COLO668 (cell line): ENCODE data around the gene TNS1.
A peak's percentile ranks its signal among the peaks of the same experiment; 100 is the strongest.

Source experiments
- DNase-seq: peaks from one replicate; lab custom pipeline; 2025; ENCODE audit not compliant: unreplicated experiment; lab: John Stamatoyannopoulos, UW

The TNS1 gene

GRCh38 chr2:218017211-218018053 is 14.6 kb upstream of the TNS1 start:
- DNase-seq: no peak

GRCh38 chr2:218016810-218017209 is 14.0 kb upstream of the TNS1 start:
- no peak for DNase-seq

- no peak for DNase-seq
Observed at GRCh38 chr2:218015586-218016521, 13.1 kb upstream of the TNS1 start.

- DNase-seq: no peak
Observed at GRCh38 chr2:218014706-218015585, 12.2 kb upstream of the TNS1 start.

- DNase-seq: no peak
Observed at GRCh38 chr2:218013289-218013688, 10.5 kb upstream of the TNS1 start.

- DNase-seq: no peak
Observed at GRCh38 chr2:218012284-218012683, 9.5 kb upstream of the TNS1 start.

GRCh38 chr2:218011653-218012040 is 8.9 kb upstream of the TNS1 start:
- no peak for DNase-seq

GRCh38 chr2:218010984-218011652 is 8.3 kb upstream of the TNS1 start:
- DNase-seq: no peak

GRCh38 chr2:218010140-218010983 is 7.6 kb upstream of the TNS1 start:
- peak; percentile 63 for DNase-seq

- no peak for DNase-seq
Observed at GRCh38 chr2:218009765-218010139, 7.0 kb upstream of the TNS1 start.

- no peak for DNase-seq
Observed at GRCh38 chr2:218009231-218009630, 6.4 kb upstream of the TNS1 start.

GRCh38 chr2:218008060-218009040 is 5.6 kb upstream of the TNS1 start:
- no peak for DNase-seq

- DNase-seq: no peak
Observed at GRCh38 chr2:218006741-218007140, 3.9 kb upstream of the TNS1 start.

- no peak for DNase-seq
Observed at GRCh38 chr2:218005486-218005885, 2.7 kb upstream of the TNS1 start.

GRCh38 chr2:218005028-218005427 is 2.2 kb upstream of the TNS1 start:
- DNase-seq: no peak

GRCh38 chr2:218003981-218004419 is 1.2 kb upstream of the TNS1 start:
- DNase-seq: no peak

GRCh38 chr2:218003281-218003944 is 618 bp upstream of the TNS1 start:
- no peak for DNase-seq
